OCI-LY3 (cell line): ENCODE data around the gene TMEM106C.

Experiments used
- H2AFZ ChIP-seq: fragments of 200-600, 300-600 bp; shearing (Covaris generic); 2 replicates; pipeline ENCODE4 v1.6.0; 2014; ENCODE audit warnings: antibody characterized with exemption, low read depth, low read length
- H3K27ac ChIP-seq: fragments of 200-600, 300-600 bp; sonication (generic); 2 replicates; pipeline ENCODE4 v1.5.1; 2014; ENCODE audit warnings: mild to moderate bottlenecking, low read length, moderate library complexity, mixed read lengths
- H3K27me3 ChIP-seq: fragments of 200-600, 300-600 bp; sonication (generic); 2 replicates; pipeline ENCODE4 v1.6.1; 2014; ENCODE audit warnings: low read depth, low read length, mixed read lengths
- H3K36me3 ChIP-seq: fragments of 200-600, 300-600 bp; sonication (generic); replicated peaks from 2 replicates; pipeline ENCODE3; 2014; ENCODE audit warnings: low read depth, low read length, mixed read lengths
- H3K4me1 ChIP-seq: fragments of 300-600, 200-600 bp; sonication (generic); 2 replicates; pipeline ENCODE4 v1.6.1; 2014; ENCODE audit warnings: low read length, mixed read lengths
- H3K4me2 ChIP-seq: fragments of 200-600, 300-600 bp; sonication (generic); 2 replicates; pipeline ENCODE4 v1.6.1; 2014; ENCODE audit warnings: low read length, mixed read lengths
- H3K4me3 ChIP-seq: fragments of 300-600, 200-600 bp; sonication (generic); 2 replicates; pipeline ENCODE4 v1.5.1; 2014; ENCODE audit warnings: antibody characterized with exemption, mild to moderate bottlenecking, low read length, moderate library complexity
- H3K79me2 ChIP-seq: fragments of 300-600, 200-600 bp; shearing (Covaris generic); 2 replicates; pipeline ENCODE4 v1.6.1; 2014; ENCODE audit warnings: mild to moderate bottlenecking, low read length, mixed read lengths
- H3K9ac ChIP-seq: fragments of 300-600, 200-600 bp; shearing (Covaris generic); 2 replicates; pipeline ENCODE4 v1.6.0; 2014; ENCODE audit warnings: mild to moderate bottlenecking, low read length, moderate library complexity
- H3K9me3 ChIP-seq: fragments of 200-600, 300-600 bp; shearing (Covaris generic); 2 replicates; pipeline ENCODE4 v1.6.1; 2014; ENCODE audit warnings: low read length, mixed read lengths; ENCODE audit not compliant: insufficient read depth
- H4K20me1 ChIP-seq: fragments of 200-600, 300-600 bp; sonication (generic); 2 replicates; pipeline ENCODE4 v1.6.1; 2016; ENCODE audit warnings: low read length, mixed read lengths; ENCODE audit not compliant: insufficient read depth
- CTCF ChIP-seq: fragments of 200-600, 300-600 bp; sonication (generic); IDR thresholded peaks from 2 replicates; pipeline ENCODE4 v1.5.1; 2014; ENCODE audit warnings: antibody characterized with exemption, low read length, low read depth
- EZH2phosphoT487 ChIP-seq: fragments of 200-600 bp; shearing (Covaris generic); IDR thresholded peaks from 2 replicates; pipeline ENCODE4 v1.6.1; 2018; ENCODE audit warnings: antibody characterized with exemption, mixed run types, low read depth

Gene TMEM106C

GRCh38 chr12:47927346-47927745, 36.0 kb upstream of the TMEM106C start:
- peaks cover 33% of the 10 kb centered on the region for H3K27me3 ChIP-seq

GRCh38 chr12:47930634-47931033, 32.8 kb upstream of the TMEM106C start:
- H3K9ac ChIP-seq: no peak overlapping the region
- no peak overlapping the region for H3K4me2 ChIP-seq
- no peak overlapping the region for H3K4me3 ChIP-seq
- H4K20me1 ChIP-seq: no peaks in the 10 kb centered on the region
- peaks cover 21% of the 10 kb centered on the region for H3K27me3 ChIP-seq
- H2AFZ ChIP-seq: no peak overlapping the region
- no peaks in the 10 kb centered on the region for H3K36me3 ChIP-seq
- TF ChIP-seq EZH2phosphoT487 (no peak), CTCF (no peak)
- H3K9me3 ChIP-seq: no peaks in the 10 kb centered on the region
- H3K27ac ChIP-seq: no peak overlapping the region
- H3K4me1 ChIP-seq: no peaks in the 10 kb centered on the region
- H3K79me2 ChIP-seq: no peaks in the 10 kb centered on the region

More at GRCh38 chr12:47927346-47927745, 36.0 kb upstream of the TMEM106C start:
- no peaks in the 10 kb centered on the region for H3K9me3 ChIP-seq
- no peak overlapping the region for H3K9ac ChIP-seq
- no peaks in the 10 kb centered on the region for H3K36me3 ChIP-seq
- H3K79me2 ChIP-seq: no peaks in the 10 kb centered on the region
- H3K4me1 ChIP-seq: no peaks in the 10 kb centered on the region
- TF ChIP-seq EZH2phosphoT487 (no peak), CTCF (no peak)
- no peak overlapping the region for H3K27ac ChIP-seq
- H3K4me2 ChIP-seq: no peak overlapping the region
- no peak overlapping the region for H3K4me3 ChIP-seq
- no peak overlapping the region for H2AFZ ChIP-seq
- no peaks in the 10 kb centered on the region for H4K20me1 ChIP-seq

- Histone ChIP-seq H2AFZ (no peak overlapping the region), H3K36me3 (no peaks in the 10 kb centered on the region), H3K4me3 (no peak overlapping the region), H3K27ac (no peak overlapping the region), H3K4me2 (no peak overlapping the region), H3K79me2 (no peaks in the 10 kb centered on the region), H3K27me3 (peaks cover 21% of the 10 kb centered on the region), H3K4me1 (no peaks in the 10 kb centered on the region), H4K20me1 (no peaks in the 10 kb centered on the region), H3K9ac (no peak overlapping the region), H3K9me3 (no peaks in the 10 kb centered on the region)
- TF ChIP-seq CTCF (no peak), EZH2phosphoT487 (no peak)
Measured at GRCh38 chr12:47931187-47931586, 32.2 kb upstream of the TMEM106C start.

- peaks cover 7% of the 10 kb centered on the region for H3K27me3 ChIP-seq
- no peak overlapping the region for H3K27ac ChIP-seq
- no peak overlapping the region for H3K4me2 ChIP-seq
- H3K9me3 ChIP-seq: no peaks in the 10 kb centered on the region
- no peaks in the 10 kb centered on the region for H4K20me1 ChIP-seq
- H3K36me3 ChIP-seq: no peaks in the 10 kb centered on the region
- no peak overlapping the region for H3K4me3 ChIP-seq
- no peak for TF ChIP-seq CTCF
- TF ChIP-seq EZH2phosphoT487: no peak
- no peak overlapping the region for H2AFZ ChIP-seq
- no peaks in the 10 kb centered on the region for H3K4me1 ChIP-seq
- H3K9ac ChIP-seq: no peak overlapping the region
- H3K79me2 ChIP-seq: no peaks in the 10 kb centered on the region
Measured at GRCh38 chr12:47935184-47935583, 28.2 kb upstream of the TMEM106C start.
